Activated CD4-positive, alpha-beta memory T cell treated with anti-CD3 and anti-CD28 coated beads for 36 hours (primary cell): ENCODE measurements around the gene CEP131. TPM values are rescaled to one million over a fixed set of nuclear protein-coding genes. Genes with fewer than 3 reads are reported as not detected.

Source experiments
- CTCF ChIA-PET: fragments of 350-600 bp; sonication (Branson Sonifier 250); formaldehyde crosslinking; loops from one replicate; lab custom pipeline; 2021; ENCODE audit warnings: antibody characterized with exemption, inconsistent platforms; lab: Charles Lee
- POLR2A ChIA-PET: fragments of 350-600 bp; sonication (Branson Sonifier 250); formaldehyde crosslinking; loops from one replicate; lab custom pipeline; 2021; ENCODE audit warnings: antibody characterized with exemption; lab: Charles Lee
- DNase-seq: peaks from one replicate; pipeline ENCODE4 v3.0.0-alpha.2; 2020
- H3K27ac Mint-ChIP-seq: one replicate; pipeline ENCODE4 v1.8.0; 2021; ENCODE audit warnings: mixed read lengths
- H3K27me3 Mint-ChIP-seq: one replicate; pipeline ENCODE4 v1.8.0; 2021; ENCODE audit warnings: mixed read lengths
- H3K36me3 Mint-ChIP-seq: one replicate; pipeline ENCODE4 v1.8.0; 2021; ENCODE audit warnings: mixed read lengths
- H3K4me1 Mint-ChIP-seq: one replicate; pipeline ENCODE4 v1.8.0; 2021; ENCODE audit warnings: low read depth, mixed read lengths
- H3K4me3 Mint-ChIP-seq: one replicate; pipeline ENCODE4 v1.8.0; 2021; ENCODE audit warnings: mild to moderate bottlenecking, mixed read lengths
- H3K9me3 Mint-ChIP-seq: one replicate; pipeline ENCODE4 v1.8.0; 2021; ENCODE audit warnings: mixed read lengths
- intact Hi-C: fragments of 100-400 bp; cut with micrococcal nuclease; formaldehyde crosslinking; loops from one replicate; pipeline ENCODE4 v1.15.1; 2023
- total RNA-seq, 2 experiments: library from RNA; stranded (reverse); gene quantifications; one replicate each; pipeline ENCODE4 v1.2.3, GENCODE V29; 2021

The CEP131 gene
- total RNA-seq, 2 experiments from 2014 or later: 11.1 to 11.3 TPM

- DNase-seq: no peak
- CTCF ChIA-PET: no interaction called here
- Mint-ChIP-seq H3K4me3 (no peak overlapping the region), H3K4me1 (no peaks in the 10 kb centered on the region), H3K27ac (no peak overlapping the region), H3K9me3 (no peaks in the 10 kb centered on the region), H3K27me3 (no peaks in the 10 kb centered on the region), H3K36me3 (peaks cover 3% of the 10 kb centered on the region)
- intact Hi-C loops: no loop called here
- POLR2A ChIA-PET: no interaction called here
These were observed 29.1 kb downstream of the CEP131 start for GRCh38 chr17:81193470-81194224.

- Mint-ChIP-seq H3K36me3 (peaks cover 2% of the 10 kb centered on the region), H3K27ac (no peak overlapping the region), H3K27me3 (no peaks in the 10 kb centered on the region), H3K9me3 (no peaks in the 10 kb centered on the region), H3K4me3 (no peak overlapping the region), H3K4me1 (no peaks in the 10 kb centered on the region)
- POLR2A ChIA-PET: no interaction called here
- intact Hi-C loops: no loop called here
- no peak for DNase-seq
- CTCF ChIA-PET: no interaction called here
These were observed 29.7 kb downstream of the CEP131 start for GRCh38 chr17:81193051-81193410.

GRCh38 chr17:81192386-81193050 lies 30.2 kb downstream of the CEP131 start:
- intact Hi-C loops: no loop called here
- no peak overlapping the region for H3K27ac Mint-ChIP-seq
- no peak overlapping the region for H3K4me3 Mint-ChIP-seq
- H3K4me1 Mint-ChIP-seq: no peaks in the 10 kb centered on the region
- peaks cover 2% of the 10 kb centered on the region for H3K36me3 Mint-ChIP-seq
- ChIA-PET POLR2A (no interaction called here), CTCF (no interaction called here)
- H3K27me3 Mint-ChIP-seq: no peaks in the 10 kb centered on the region
- DNase-seq: no peak
- H3K9me3 Mint-ChIP-seq: no peaks in the 10 kb centered on the region

GRCh38 chr17:81191646-81192045 lies 31.1 kb downstream of the CEP131 start:
- POLR2A ChIA-PET: no interaction called here
- H3K4me3 Mint-ChIP-seq: no peak overlapping the region
- no peak overlapping the region for H3K27ac Mint-ChIP-seq
- CTCF ChIA-PET: no interaction called here
- peaks cover 2% of the 10 kb centered on the region for H3K36me3 Mint-ChIP-seq
- H3K4me1 Mint-ChIP-seq: no peaks in the 10 kb centered on the region
- intact Hi-C loops: no loop called here
- no peaks in the 10 kb centered on the region for H3K27me3 Mint-ChIP-seq
- no peaks in the 10 kb centered on the region for H3K9me3 Mint-ChIP-seq
- DNase-seq: no peak

- intact Hi-C loops: no loop called here
- Mint-ChIP-seq H3K27me3 (no peaks in the 10 kb centered on the region), H3K36me3 (peaks cover 2% of the 10 kb centered on the region), H3K4me3 (no peak overlapping the region), H3K4me1 (no peaks in the 10 kb centered on the region), H3K9me3 (no peaks in the 10 kb centered on the region), H3K27ac (no peak overlapping the region)
- POLR2A ChIA-PET: no interaction called here
- no peak for DNase-seq
- CTCF ChIA-PET: interaction anchor here (1.1 kb wide), 1 partner anchor 16 kb away, joined by 3 read pairs; no protein-coding TSS in a partner anchor
These were observed 31.6 kb downstream of the CEP131 start for GRCh38 chr17:81191116-81191515.

GRCh38 chr17:81190591-81190990 lies 32.2 kb downstream of the CEP131 start:
- POLR2A ChIA-PET: no interaction called here
- CTCF ChIA-PET: interaction anchor here (1.1 kb wide), 1 partner anchor 15 kb away, joined by 3 read pairs; no protein-coding TSS in a partner anchor
- no peaks in the 10 kb centered on the region for H3K9me3 Mint-ChIP-seq

GRCh38 chr17:81189670-81190530 lies 32.9 kb downstream of the CEP131 start:
- ChIA-PET POLR2A (interaction anchor here (0.9 kb wide), 1 partner anchor 10 kb away, joined by 3 read pairs; no protein-coding TSS in a partner anchor), CTCF (interaction anchor here (1.1 kb wide), 1 partner anchor 14 kb away, joined by 3 read pairs; no protein-coding TSS in a partner anchor)
- Mint-ChIP-seq H3K4me1 (no peaks in the 10 kb centered on the region), H3K9me3 (no peaks in the 10 kb centered on the region), H3K27ac (no peak overlapping the region), H3K36me3 (peaks cover 2% of the 10 kb centered on the region), H3K27me3 (no peaks in the 10 kb centered on the region), H3K4me3 (no peak overlapping the region)
- no peak for DNase-seq
- intact Hi-C loops: no loop called here

More at GRCh38 chr17:81190591-81190990, 32.2 kb downstream of the CEP131 start:
- H3K27me3 Mint-ChIP-seq: no peaks in the 10 kb centered on the region
- H3K27ac Mint-ChIP-seq: no peak overlapping the region
- no peak for DNase-seq
- H3K36me3 Mint-ChIP-seq: peaks cover 2% of the 10 kb centered on the region
- no peaks in the 10 kb centered on the region for H3K4me1 Mint-ChIP-seq
- intact Hi-C loops: no loop called here
- no peak overlapping the region for H3K4me3 Mint-ChIP-seq

- Mint-ChIP-seq H3K4me3 (no peak overlapping the region), H3K36me3 (peaks cover 2% of the 10 kb centered on the region), H3K9me3 (no peaks in the 10 kb centered on the region), H3K27ac (no peak overlapping the region), H3K27me3 (no peaks in the 10 kb centered on the region), H3K4me1 (no peaks in the 10 kb centered on the region)
- CTCF ChIA-PET: no interaction called here
- DNase-seq: no peak
- intact Hi-C loops: no loop called here
- POLR2A ChIA-PET: interaction anchor here (0.9 kb wide), 1 partner anchor 9 kb away, joined by 3 read pairs; no protein-coding TSS in a partner anchor
These were observed 33.7 kb downstream of the CEP131 start for GRCh38 chr17:81189016-81189415.

- no peaks in the 10 kb centered on the region for H3K4me1 Mint-ChIP-seq
- ChIA-PET CTCF (no interaction called here), POLR2A (no interaction called here)
- intact Hi-C loops: no loop called here
- no peaks in the 10 kb centered on the region for H3K27me3 Mint-ChIP-seq
- DNase-seq: no peak
- no peak overlapping the region for H3K4me3 Mint-ChIP-seq
- H3K9me3 Mint-ChIP-seq: no peaks in the 10 kb centered on the region
- H3K36me3 Mint-ChIP-seq: peaks cover 2% of the 10 kb centered on the region
- H3K27ac Mint-ChIP-seq: no peak overlapping the region
These were observed 34.3 kb downstream of the CEP131 start for GRCh38 chr17:81188491-81188840.

GRCh38 chr17:81187586-81188490 lies 34.9 kb downstream of the CEP131 start:
- intact Hi-C loops: no loop called here
- H3K36me3 Mint-ChIP-seq: peaks cover 2% of the 10 kb centered on the region
- no peak overlapping the region for H3K27ac Mint-ChIP-seq
- H3K4me3 Mint-ChIP-seq: no peak overlapping the region
- no peaks in the 10 kb centered on the region for H3K4me1 Mint-ChIP-seq
- ChIA-PET POLR2A (no interaction called here), CTCF (no interaction called here)
- no peaks in the 10 kb centered on the region for H3K27me3 Mint-ChIP-seq
- no peaks in the 10 kb centered on the region for H3K9me3 Mint-ChIP-seq
- no peak for DNase-seq

- Mint-ChIP-seq H3K4me3 (no peak overlapping the region), H3K4me1 (no peaks in the 10 kb centered on the region), H3K27ac (no peak overlapping the region), H3K27me3 (no peaks in the 10 kb centered on the region), H3K9me3 (no peaks in the 10 kb centered on the region), H3K36me3 (peaks cover 2% of the 10 kb centered on the region)
- intact Hi-C loops: no loop called here
- DNase-seq: no peak
- ChIA-PET CTCF (no interaction called here), POLR2A (interaction anchor here (1.2 kb wide), 1 partner anchor 36 kb away, joined by 3 read pairs; the partner anchor contains the start of gene CEP131)
These were observed 35.6 kb downstream of the CEP131 start for GRCh38 chr17:81187120-81187519.
